Measurements from ENCODE around the gene RTN4. TPM values are rescaled to one million over a fixed set of nuclear protein-coding genes. Genes with fewer than 3 reads are reported as not detected.
A peak's percentile ranks its signal among the peaks of the same experiment; 100 is the strongest.

RTN4 gene
- total and polyA plus RNA-seq, 2 experiments from 2014 or later: 218 to 221 TPM

DNA sequence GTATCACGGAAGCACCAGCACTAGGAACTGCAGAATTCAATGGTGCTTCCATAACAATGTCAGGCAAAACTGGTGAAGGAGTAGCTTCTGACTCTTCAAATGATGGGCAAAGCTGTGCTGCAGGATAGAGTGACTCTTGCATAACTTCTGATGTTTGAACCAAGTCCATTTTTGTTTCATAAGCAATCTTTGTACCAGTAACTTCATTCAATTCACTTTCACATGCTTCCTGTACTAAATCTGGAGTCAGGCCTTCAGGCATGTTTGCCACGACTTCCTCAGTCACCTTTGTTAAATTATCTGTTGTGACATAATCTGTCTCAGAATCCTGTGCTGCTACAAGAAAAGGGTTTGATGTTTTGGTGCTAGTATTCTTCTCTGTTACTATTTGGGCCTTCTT is 24.0 kb downstream of the RTN4 start:
- H3K27me3 Mint-ChIP-seq (ENCODE audit: insufficient read depth, low read depth, poor library complexity): no peaks in the 10 kb centered on the region
- Histone ChIP-seq H3K4me3 (no peak overlapping the region), H3K4me2 (peak overlapping the region; percentile 50), H3F3A (replicated peaks; ENCODE audit: low read depth) (no peaks in the 10 kb centered on the region), H3K27ac (ENCODE audit: low read depth) (no peak overlapping the region), H3K4me1 (ENCODE audit: insufficient read depth) (peaks cover 71% of the 10 kb centered on the region), H4K20me1 (replicated peaks; ENCODE audit: insufficient read depth) (peaks cover 40% of the 10 kb centered on the region), H2AFZ (no peak overlapping the region), H3K79me2 (replicated peaks; ENCODE audit: insufficient read depth) (peaks cover 98% of the 10 kb centered on the region), H3K9me2 (ENCODE audit: insufficient read depth) (no peaks in the 10 kb centered on the region), H3K36me3 (ENCODE audit: insufficient read depth) (no peaks in the 10 kb centered on the region), H3K27me3 (ENCODE audit: insufficient read depth) (no peaks in the 10 kb centered on the region)
- no peaks in the 10 kb centered on the region; the same call in 2 of the 3 replicates for H3K36me3 Mint-ChIP-seq (ENCODE audit: low read depth)
- no peak for TF ChIP-seq CREB1 (CRISPR knock-in tag; IDR thresholded peaks at IDR 0.05; ENCODE audit: low read depth)
- TF ChIP-seq, protein P1, sequence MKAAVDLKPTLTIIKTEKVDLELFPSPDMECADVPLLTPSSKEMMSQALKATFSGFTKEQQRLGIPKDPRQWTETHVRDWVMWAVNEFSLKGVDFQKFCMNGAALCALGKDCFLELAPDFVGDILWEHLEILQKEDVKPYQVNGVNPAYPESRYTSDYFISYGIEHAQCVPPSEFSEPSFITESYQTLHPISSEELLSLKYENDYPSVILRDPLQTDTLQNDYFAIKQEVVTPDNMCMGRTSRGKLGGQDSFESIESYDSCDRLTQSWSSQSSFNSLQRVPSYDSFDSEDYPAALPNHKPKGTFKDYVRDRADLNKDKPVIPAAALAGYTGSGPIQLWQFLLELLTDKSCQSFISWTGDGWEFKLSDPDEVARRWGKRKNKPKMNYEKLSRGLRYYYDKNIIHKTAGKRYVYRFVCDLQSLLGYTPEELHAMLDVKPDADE (IDR thresholded peaks at IDR 0.05): no peak
- no peak for TF ChIP-seq JUNB (IDR thresholded peaks at IDR 0.05; ENCODE audit: unreplicated experiment)
- TF ChIP-seq, protein P2, sequence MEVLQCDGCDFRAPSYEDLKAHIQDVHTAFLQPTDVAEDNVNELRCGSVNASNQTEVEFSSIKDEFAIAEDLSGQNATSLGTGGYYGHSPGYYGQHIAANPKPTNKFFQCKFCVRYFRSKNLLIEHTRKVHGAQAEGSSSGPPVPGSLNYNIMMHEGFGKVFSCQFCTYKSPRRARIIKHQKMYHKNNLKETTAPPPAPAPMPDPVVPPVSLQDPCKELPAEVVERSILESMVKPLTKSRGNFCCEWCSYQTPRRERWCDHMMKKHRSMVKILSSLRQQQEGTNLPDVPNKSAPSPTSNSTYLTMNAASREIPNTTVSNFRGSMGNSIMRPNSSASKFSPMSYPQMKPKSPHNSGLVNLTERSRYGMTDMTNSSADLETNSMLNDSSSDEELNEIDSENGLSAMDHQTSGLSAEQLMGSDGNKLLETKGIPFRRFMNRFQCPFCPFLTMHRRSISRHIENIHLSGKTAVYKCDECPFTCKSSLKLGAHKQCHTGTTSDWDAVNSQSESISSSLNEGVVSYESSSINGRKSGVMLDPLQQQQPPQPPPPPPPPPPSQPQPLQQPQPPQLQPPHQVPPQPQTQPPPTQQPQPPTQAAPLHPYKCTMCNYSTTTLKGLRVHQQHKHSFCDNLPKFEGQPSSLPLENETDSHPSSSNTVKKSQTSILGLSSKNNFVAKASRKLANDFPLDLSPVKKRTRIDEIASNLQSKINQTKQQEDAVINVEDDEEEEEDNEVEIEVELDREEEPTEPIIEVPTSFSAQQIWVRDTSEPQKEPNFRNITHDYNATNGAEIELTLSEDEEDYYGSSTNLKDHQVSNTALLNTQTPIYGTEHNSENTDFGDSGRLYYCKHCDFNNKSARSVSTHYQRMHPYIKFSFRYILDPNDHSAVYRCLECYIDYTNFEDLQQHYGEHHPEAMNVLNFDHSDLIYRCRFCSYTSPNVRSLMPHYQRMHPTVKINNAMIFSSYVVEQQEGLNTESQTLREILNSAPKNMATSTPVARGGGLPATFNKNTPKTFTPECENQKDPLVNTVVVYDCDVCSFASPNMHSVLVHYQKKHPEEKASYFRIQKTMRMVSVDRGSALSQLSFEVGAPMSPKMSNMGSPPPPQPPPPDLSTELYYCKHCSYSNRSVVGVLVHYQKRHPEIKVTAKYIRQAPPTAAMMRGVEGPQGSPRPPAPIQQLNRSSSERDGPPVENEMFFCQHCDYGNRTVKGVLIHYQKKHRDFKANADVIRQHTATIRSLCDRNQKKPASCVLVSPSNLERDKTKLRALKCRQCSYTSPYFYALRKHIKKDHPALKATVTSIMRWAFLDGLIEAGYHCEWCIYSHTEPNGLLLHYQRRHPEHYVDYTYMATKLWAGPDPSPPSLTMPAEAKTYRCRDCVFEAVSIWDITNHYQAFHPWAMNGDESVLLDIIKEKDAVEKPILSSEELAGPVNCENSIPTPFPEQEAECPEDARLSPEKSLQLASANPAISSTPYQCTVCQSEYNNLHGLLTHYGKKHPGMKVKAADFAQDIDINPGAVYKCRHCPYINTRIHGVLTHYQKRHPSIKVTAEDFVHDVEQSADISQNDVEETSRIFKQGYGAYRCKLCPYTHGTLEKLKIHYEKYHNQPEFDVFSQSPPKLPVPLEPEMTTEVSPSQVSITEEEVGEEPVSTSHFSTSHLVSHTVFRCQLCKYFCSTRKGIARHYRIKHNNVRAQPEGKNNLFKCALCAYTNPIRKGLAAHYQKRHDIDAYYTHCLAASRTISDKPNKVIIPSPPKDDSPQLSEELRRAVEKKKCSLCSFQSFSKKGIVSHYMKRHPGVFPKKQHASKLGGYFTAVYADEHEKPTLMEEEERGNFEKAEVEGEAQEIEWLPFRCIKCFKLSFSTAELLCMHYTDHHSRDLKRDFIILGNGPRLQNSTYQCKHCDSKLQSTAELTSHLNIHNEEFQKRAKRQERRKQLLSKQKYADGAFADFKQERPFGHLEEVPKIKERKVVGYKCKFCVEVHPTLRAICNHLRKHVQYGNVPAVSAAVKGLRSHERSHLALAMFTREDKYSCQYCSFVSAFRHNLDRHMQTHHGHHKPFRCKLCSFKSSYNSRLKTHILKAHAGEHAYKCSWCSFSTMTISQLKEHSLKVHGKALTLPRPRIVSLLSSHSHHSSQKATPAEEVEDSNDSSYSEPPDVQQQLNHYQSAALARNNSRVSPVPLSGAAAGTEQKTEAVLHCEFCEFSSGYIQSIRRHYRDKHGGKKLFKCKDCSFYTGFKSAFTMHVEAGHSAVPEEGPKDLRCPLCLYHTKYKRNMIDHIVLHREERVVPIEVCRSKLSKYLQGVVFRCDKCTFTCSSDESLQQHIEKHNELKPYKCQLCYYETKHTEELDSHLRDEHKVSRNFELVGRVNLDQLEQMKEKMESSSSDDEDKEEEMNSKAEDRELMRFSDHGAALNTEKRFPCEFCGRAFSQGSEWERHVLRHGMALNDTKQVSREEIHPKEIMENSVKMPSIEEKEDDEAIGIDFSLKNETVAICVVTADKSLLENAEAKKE (CRISPR knock-in tag; IDR thresholded peaks at IDR 0.05): no peak
- TF ChIP-seq EZH2 (IDR thresholded peaks at IDR 0.05; ENCODE audit: low read depth, unreplicated experiment): no peak
- no peak for TF ChIP-seq NANOG (IDR thresholded peaks at IDR 0.05; ENCODE audit: borderline replicate concordance)
- no peak for TF ChIP-seq EZH2phosphoT487 (IDR thresholded peaks at IDR 0.05; ENCODE audit: unreplicated experiment)
- no peak for TF ChIP-seq STAT1 (IDR thresholded peaks at IDR 0.05; ENCODE audit: unreplicated experiment)
- TF ChIP-seq ZNF331 (CRISPR knock-in tag; IDR thresholded peaks at IDR 0.05; ENCODE audit: low read depth): no peak
- TF ChIP-seq, protein P3, sequence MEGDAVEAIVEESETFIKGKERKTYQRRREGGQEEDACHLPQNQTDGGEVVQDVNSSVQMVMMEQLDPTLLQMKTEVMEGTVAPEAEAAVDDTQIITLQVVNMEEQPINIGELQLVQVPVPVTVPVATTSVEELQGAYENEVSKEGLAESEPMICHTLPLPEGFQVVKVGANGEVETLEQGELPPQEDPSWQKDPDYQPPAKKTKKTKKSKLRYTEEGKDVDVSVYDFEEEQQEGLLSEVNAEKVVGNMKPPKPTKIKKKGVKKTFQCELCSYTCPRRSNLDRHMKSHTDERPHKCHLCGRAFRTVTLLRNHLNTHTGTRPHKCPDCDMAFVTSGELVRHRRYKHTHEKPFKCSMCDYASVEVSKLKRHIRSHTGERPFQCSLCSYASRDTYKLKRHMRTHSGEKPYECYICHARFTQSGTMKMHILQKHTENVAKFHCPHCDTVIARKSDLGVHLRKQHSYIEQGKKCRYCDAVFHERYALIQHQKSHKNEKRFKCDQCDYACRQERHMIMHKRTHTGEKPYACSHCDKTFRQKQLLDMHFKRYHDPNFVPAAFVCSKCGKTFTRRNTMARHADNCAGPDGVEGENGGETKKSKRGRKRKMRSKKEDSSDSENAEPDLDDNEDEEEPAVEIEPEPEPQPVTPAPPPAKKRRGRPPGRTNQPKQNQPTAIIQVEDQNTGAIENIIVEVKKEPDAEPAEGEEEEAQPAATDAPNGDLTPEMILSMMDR (conservative IDR thresholded peaks at IDR 0.05; ENCODE audit: low read depth in 2 of 2): no peak
- TF ChIP-seq, protein P4, sequence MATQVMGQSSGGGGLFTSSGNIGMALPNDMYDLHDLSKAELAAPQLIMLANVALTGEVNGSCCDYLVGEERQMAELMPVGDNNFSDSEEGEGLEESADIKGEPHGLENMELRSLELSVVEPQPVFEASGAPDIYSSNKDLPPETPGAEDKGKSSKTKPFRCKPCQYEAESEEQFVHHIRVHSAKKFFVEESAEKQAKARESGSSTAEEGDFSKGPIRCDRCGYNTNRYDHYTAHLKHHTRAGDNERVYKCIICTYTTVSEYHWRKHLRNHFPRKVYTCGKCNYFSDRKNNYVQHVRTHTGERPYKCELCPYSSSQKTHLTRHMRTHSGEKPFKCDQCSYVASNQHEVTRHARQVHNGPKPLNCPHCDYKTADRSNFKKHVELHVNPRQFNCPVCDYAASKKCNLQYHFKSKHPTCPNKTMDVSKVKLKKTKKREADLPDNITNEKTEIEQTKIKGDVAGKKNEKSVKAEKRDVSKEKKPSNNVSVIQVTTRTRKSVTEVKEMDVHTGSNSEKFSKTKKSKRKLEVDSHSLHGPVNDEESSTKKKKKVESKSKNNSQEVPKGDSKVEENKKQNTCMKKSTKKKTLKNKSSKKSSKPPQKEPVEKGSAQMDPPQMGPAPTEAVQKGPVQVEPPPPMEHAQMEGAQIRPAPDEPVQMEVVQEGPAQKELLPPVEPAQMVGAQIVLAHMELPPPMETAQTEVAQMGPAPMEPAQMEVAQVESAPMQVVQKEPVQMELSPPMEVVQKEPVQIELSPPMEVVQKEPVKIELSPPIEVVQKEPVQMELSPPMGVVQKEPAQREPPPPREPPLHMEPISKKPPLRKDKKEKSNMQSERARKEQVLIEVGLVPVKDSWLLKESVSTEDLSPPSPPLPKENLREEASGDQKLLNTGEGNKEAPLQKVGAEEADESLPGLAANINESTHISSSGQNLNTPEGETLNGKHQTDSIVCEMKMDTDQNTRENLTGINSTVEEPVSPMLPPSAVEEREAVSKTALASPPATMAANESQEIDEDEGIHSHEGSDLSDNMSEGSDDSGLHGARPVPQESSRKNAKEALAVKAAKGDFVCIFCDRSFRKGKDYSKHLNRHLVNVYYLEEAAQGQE (IDR thresholded peaks at IDR 0.05; ENCODE audit: unreplicated experiment): no peak
- no peak for TF ChIP-seq POLR2AphosphoS5 (IDR thresholded peaks at IDR 0.05; ENCODE audit: low read depth)
- TF ChIP-seq ZNF114 (CRISPR knock-in tag; IDR thresholded peaks at IDR 0.05): no peak
- DNase-seq (ENCODE audit: low spot score): no peak
- ATAC-seq: peak; percentile 27; the same call in 2 of the 3 replicates
- no peaks in the 10 kb centered on the region for H3K9me3 Mint-ChIP-seq
- no peak overlapping the region for H3K4me3 Mint-ChIP-seq
- H3K4me1 Mint-ChIP-seq: peaks cover 18% of the 10 kb centered on the region
- no peak overlapping the region for H3K27ac Mint-ChIP-seq

All from GM23338 (cell line).